H4 (cell line): ENCODE data around the gene TNRC6B. TPM values are rescaled to one million over a fixed set of nuclear protein-coding genes. Genes with fewer than 3 reads are reported as not detected.
"Not testable (repeated sequence)": the region's sequence is repeated elsewhere in the genome, so short reads cannot be mapped to it uniquely, and the experiment has no call there.

Experiments used
- DNase-seq: peaks from one replicate; pipeline ENCODE4 v3.0.0-alpha.2; 2015; ENCODE audit warnings: low spot score
- total RNA-seq: library from RNA; depleted of rRNA; stranded (reverse); fragments of >200 nt; shearing (Covaris generic); gene quantifications from 2 replicates; pipeline ENCODE4 v1.2.3, GENCODE V29; 2014; rRNA removed

The TNRC6B gene
- total RNA-seq, 1 experiment from 2014 or later: 14.8 TPM

- DNase-seq: no peak
These were observed 169.6 kb downstream of the TNRC6B start for GRCh38 chr22:40347300-40347699.

GRCh38 chr22:40348025-40348658 lies 170.4 kb downstream of the TNRC6B start:
- DNase-seq: peak; percentile 45

GRCh38 chr22:40352763-40353162 lies 175.0 kb downstream of the TNRC6B start:
- DNase-seq: no peak

- DNase-seq: no peak
These were observed 183.4 kb downstream of the TNRC6B start for GRCh38 chr22:40361100-40361499.

GRCh38 chr22:40363059-40363458 lies 185.3 kb downstream of the TNRC6B start:
- DNase-seq: no peak

GRCh38 chr22:40364431-40364830 lies 186.7 kb downstream of the TNRC6B start:
- no peak for DNase-seq

- DNase-seq: no peak
These were observed 188.3 kb downstream of the TNRC6B start for GRCh38 chr22:40366068-40366467.

GRCh38 chr22:40367342-40367741 lies 189.6 kb downstream of the TNRC6B start:
- DNase-seq: no peak

- no peak for DNase-seq
These were observed 190.3 kb downstream of the TNRC6B start for GRCh38 chr22:40368016-40368415.

- no peak for DNase-seq
These were observed 191.1 kb downstream of the TNRC6B start for GRCh38 chr22:40368836-40369235.

- no peak for DNase-seq
These were observed 196.8 kb downstream of the TNRC6B start for GRCh38 chr22:40374567-40374966.

GRCh38 chr22:40376149-40376548 lies 198.4 kb downstream of the TNRC6B start:
- DNase-seq: no peak

GRCh38 chr22:40377931-40378330 lies 200.2 kb downstream of the TNRC6B start:
- DNase-seq: no peak

- DNase-seq: not testable (repeated sequence)
These were observed 200.7 kb downstream of the TNRC6B start for GRCh38 chr22:40378448-40378847.

GRCh38 chr22:40381461-40381860 lies 203.7 kb downstream of the TNRC6B start:
- no peak for DNase-seq

GRCh38 chr22:40383905-40384304 lies 206.2 kb downstream of the TNRC6B start:
- DNase-seq: no peak

- no peak for DNase-seq
These were observed 207.5 kb downstream of the TNRC6B start for GRCh38 chr22:40385036-40385782.

Other genes starting within 250 kb of the TNRC6B start
- not detected in 2 replicates for gene TMA7B, start 217.5 kb upstream of the TNRC6B start, total RNA-seq
- gene FAM83F, start 183.0 kb upstream of the TNRC6B start, total RNA-seq: not detected in 2 replicates
- 214 and 252 TPM in 2 replicates for gene ADSL, start 168.6 kb downstream of the TNRC6B start, total RNA-seq
- gene SGSM3, start 192.7 kb downstream of the TNRC6B start, total RNA-seq: 15.5 and 31.4 TPM in 2 replicates